ENCODE measurements around the gene CIDEB.

CIDEB gene

DNA sequence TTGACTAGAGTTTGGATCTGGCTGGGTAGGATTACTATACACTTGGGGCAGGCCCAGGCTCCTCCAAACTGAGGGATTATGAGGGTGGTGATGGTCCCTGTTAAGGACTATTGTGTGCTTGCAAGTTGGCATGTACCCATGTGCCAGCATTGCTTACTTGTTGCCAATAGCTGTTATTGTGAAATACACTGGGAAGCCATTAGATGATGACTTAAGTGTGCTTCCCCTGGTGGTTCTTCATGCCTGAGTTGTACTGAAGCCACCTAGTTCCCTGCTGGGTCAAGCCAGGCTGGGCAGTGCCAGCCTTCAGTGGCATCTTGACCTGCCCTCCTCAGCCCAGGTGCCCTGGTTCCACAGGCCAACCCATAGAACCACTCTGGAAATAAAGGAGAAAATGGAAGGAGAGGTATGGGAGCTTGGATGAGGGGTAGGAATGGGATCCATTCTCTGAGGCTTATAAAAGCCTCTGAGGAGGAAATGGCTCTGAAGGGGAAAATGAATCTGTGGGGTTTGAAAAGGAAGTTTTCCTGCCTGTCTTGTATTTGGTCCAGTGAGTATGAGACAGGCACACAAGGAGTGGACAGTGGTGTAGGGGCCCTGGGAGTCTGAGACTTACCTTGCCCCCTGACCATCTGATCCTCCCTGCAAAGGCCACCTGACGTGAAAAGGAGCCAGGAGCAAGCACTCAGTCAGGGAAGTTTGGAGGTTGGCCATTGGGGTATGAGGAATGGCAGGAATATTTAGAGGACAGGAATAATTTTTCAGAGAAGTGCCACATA lies 4.2 kb upstream of the CIDEB start:
- TF ChIP-seq, protein P1, sequence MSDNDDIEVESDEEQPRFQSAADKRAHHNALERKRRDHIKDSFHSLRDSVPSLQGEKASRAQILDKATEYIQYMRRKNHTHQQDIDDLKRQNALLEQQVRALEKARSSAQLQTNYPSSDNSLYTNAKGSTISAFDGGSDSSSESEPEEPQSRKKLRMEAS (IDR thresholded peaks at IDR 0.05) = no peak
- no peak for TF ChIP-seq TEAD4 (IDR thresholded peaks at IDR 0.05)
- TF ChIP-seq, protein P2, sequence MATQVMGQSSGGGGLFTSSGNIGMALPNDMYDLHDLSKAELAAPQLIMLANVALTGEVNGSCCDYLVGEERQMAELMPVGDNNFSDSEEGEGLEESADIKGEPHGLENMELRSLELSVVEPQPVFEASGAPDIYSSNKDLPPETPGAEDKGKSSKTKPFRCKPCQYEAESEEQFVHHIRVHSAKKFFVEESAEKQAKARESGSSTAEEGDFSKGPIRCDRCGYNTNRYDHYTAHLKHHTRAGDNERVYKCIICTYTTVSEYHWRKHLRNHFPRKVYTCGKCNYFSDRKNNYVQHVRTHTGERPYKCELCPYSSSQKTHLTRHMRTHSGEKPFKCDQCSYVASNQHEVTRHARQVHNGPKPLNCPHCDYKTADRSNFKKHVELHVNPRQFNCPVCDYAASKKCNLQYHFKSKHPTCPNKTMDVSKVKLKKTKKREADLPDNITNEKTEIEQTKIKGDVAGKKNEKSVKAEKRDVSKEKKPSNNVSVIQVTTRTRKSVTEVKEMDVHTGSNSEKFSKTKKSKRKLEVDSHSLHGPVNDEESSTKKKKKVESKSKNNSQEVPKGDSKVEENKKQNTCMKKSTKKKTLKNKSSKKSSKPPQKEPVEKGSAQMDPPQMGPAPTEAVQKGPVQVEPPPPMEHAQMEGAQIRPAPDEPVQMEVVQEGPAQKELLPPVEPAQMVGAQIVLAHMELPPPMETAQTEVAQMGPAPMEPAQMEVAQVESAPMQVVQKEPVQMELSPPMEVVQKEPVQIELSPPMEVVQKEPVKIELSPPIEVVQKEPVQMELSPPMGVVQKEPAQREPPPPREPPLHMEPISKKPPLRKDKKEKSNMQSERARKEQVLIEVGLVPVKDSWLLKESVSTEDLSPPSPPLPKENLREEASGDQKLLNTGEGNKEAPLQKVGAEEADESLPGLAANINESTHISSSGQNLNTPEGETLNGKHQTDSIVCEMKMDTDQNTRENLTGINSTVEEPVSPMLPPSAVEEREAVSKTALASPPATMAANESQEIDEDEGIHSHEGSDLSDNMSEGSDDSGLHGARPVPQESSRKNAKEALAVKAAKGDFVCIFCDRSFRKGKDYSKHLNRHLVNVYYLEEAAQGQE (IDR thresholded peaks at IDR 0.05; ENCODE audit: low read depth) = no peak

DNA sequence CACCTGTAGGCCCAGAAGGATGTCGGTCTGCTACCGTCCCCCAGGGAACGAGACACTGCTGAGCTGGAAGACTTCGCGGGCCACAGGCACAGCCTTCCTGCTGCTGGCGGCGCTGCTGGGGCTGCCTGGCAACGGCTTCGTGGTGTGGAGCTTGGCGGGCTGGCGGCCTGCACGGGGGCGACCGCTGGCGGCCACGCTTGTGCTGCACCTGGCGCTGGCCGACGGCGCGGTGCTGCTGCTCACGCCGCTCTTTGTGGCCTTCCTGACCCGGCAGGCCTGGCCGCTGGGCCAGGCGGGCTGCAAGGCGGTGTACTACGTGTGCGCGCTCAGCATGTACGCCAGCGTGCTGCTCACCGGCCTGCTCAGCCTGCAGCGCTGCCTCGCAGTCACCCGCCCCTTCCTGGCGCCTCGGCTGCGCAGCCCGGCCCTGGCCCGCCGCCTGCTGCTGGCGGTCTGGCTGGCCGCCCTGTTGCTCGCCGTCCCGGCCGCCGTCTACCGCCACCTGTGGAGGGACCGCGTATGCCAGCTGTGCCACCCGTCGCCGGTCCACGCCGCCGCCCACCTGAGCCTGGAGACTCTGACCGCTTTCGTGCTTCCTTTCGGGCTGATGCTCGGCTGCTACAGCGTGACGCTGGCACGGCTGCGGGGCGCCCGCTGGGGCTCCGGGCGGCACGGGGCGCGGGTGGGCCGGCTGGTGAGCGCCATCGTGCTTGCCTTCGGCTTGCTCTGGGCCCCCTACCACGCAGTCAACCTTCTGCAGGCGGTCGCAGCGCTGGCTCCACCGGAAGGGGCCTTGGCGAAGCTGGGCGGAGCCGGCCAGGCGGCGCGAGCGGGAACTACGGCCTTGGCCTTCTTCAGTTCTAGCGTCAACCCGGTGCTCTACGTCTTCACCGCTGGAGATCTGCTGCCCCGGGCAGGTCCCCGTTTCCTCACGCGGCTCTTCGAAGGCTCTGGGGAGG lies 3.1 kb upstream of the CIDEB start, which contains the start of gene LTB4R:
Gene LTB4R (plus strand): TSS at position 857 of the 959 bp plus-strand sequence. CDS start 4,150 bp downstream, outside the sequence.
- no peak for TF ChIP-seq CEBPB (IDR thresholded peaks at IDR 0.05)
- no peak for TF ChIP-seq TAF1 (IDR thresholded peaks at IDR 0.05; ENCODE audit: low read depth)
- TF ChIP-seq NFIC (IDR thresholded peaks at IDR 0.05) = no peak
- TF ChIP-seq YY1 (IDR thresholded peaks at IDR 0.05; ENCODE audit: low read depth) = no peak
- TF ChIP-seq CREB1 (IDR thresholded peaks at IDR 0.05; ENCODE audit: low read depth) = no peak
- no peak for TF ChIP-seq TCF12 (IDR thresholded peaks at IDR 0.05; ENCODE audit: low read depth)
- TF ChIP-seq, protein P1 (IDR thresholded peaks at IDR 0.05) = no peak
- TF ChIP-seq, protein P2 (IDR thresholded peaks at IDR 0.05; ENCODE audit: low read depth) = no peak
- no peak for TF ChIP-seq ZBTB7A (IDR thresholded peaks at IDR 0.05; ENCODE audit: low read depth)
- TF ChIP-seq EGR1 (IDR thresholded peaks at IDR 0.05) = no peak
- TF ChIP-seq, protein P3, sequence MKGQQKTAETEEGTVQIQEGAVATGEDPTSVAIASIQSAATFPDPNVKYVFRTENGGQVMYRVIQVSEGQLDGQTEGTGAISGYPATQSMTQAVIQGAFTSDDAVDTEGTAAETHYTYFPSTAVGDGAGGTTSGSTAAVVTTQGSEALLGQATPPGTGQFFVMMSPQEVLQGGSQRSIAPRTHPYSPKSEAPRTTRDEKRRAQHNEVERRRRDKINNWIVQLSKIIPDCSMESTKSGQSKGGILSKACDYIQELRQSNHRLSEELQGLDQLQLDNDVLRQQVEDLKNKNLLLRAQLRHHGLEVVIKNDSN (IDR thresholded peaks at IDR 0.05) = no peak
- no peak for TF ChIP-seq FOXM1 (IDR thresholded peaks at IDR 0.05; ENCODE audit: borderline replicate concordance, low read depth)
- TF ChIP-seq TEAD4 (IDR thresholded peaks at IDR 0.05) = no peak
- TF ChIP-seq RAD21 (IDR thresholded peaks at IDR 0.05; ENCODE audit: low read depth) = no peak
- TF ChIP-seq EP300 (IDR thresholded peaks at IDR 0.05; ENCODE audit: borderline replicate concordance) = no peak

DNA sequence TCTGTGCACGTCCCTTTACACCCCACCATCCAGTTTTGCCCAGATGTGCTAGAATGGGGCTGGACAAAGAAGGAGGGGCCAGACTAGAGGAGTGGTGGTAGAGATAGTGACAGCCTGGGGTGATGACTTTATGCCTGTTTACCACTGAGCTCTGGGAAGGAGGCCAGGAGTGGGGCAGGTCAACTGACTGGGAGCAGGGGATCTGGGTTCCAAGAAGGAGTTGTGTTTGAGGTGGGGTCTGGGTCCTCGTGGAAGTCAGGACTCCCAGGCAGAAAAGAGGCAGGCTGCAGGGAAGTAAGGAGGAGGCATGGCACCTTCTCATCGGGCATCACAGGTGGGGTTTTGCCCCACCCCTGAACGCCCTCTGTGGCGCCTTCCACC lies 2.5 kb upstream of the CIDEB start:
- TF ChIP-seq TAF1 (IDR thresholded peaks at IDR 0.05; ENCODE audit: low read depth) (no peak), ZBTB7A (IDR thresholded peaks at IDR 0.05; ENCODE audit: low read depth) (no peak), CREB1 (IDR thresholded peaks at IDR 0.05; ENCODE audit: low read depth) (no peak), NFIC (IDR thresholded peaks at IDR 0.05) (no peak), YY1 (IDR thresholded peaks at IDR 0.05; ENCODE audit: low read depth) (no peak), FOXM1 (IDR thresholded peaks at IDR 0.05; ENCODE audit: borderline replicate concordance, low read depth) (no peak), TEAD4 (IDR thresholded peaks at IDR 0.05) (no peak), EP300 (IDR thresholded peaks at IDR 0.05; ENCODE audit: borderline replicate concordance) (no peak), EGR1 (IDR thresholded peaks at IDR 0.05) (no peak), CEBPB (IDR thresholded peaks at IDR 0.05) (no peak), TCF12 (IDR thresholded peaks at IDR 0.05; ENCODE audit: low read depth) (no peak), RAD21 (IDR thresholded peaks at IDR 0.05; ENCODE audit: low read depth) (no peak)
- TF ChIP-seq, protein P1 (IDR thresholded peaks at IDR 0.05) = no peak
- TF ChIP-seq, protein P3 (IDR thresholded peaks at IDR 0.05) = no peak
- TF ChIP-seq, protein P2 (IDR thresholded peaks at IDR 0.05; ENCODE audit: low read depth) = no peak
